AG04449 (cell line): ENCODE measurements around the gene MYCBPAP.

Experiments used
- CTCF ChIA-PET: fragments of 350-600 bp; formaldehyde crosslinking; extraction: SDS; loops from one replicate; lab custom pipeline; 2021; ENCODE audit warnings: antibody characterized with exemption; lab: Yijun Ruan, JAX
- POLR2A ChIA-PET: fragments of 400-600, 350-600 bp; formaldehyde crosslinking; extraction: SDS; loops from one replicate; lab custom pipeline; 2020; ENCODE audit warnings: antibody characterized with exemption, inconsistent platforms; lab: Yijun Ruan, JAX
- DNase-seq: peaks from one replicate; pipeline ENCODE4 v3.0.0-alpha.2; 2010; ENCODE audit warnings: low read depth, low spot score
- H3K4me3 ChIP-seq: 2 replicates; pipeline ENCODE4 v1.5.1; 2011; ENCODE audit warnings: low read depth, mild to moderate bottlenecking, control low read depth, low read length
- CTCF ChIP-seq: IDR thresholded peaks from one replicate; pipeline ENCODE4 v1.5.1; 2011; ENCODE audit warnings: mild to moderate bottlenecking, moderate library complexity, low read length, control low read depth, inconsistent platforms; ENCODE audit not compliant: insufficient read depth; ENCODE audit errors: missing control alignments

The MYCBPAP gene

GRCh38 chr17:50507871-50508572 is at the start of gene MYCBPAP:
Gene MYCBPAP, plus strand, starts transcription at chr17:50508439. Its CDS starts 236 bp downstream, at chr17:50508675.
- H3K4me3 ChIP-seq = peak within 1 kb of the TSS; percentile 50
- POLR2A ChIA-PET = no interaction called here
- DNase-seq = no peak
- TF ChIP-seq CTCF = peak; percentile 16
- CTCF ChIA-PET = interaction anchor here (1.2 to 2.3 kb wide), 2 partner anchors 14 to 18 kb away, joined by 4 to 5 read pairs; no protein-coding TSS in a partner anchor

- no peak overlapping the region for H3K4me3 ChIP-seq
- ChIA-PET POLR2A (no interaction called here), CTCF (interaction anchor here (0.8 to 4.1 kb wide), 7 partner anchors 13 to 90 kb away, joined by 3 to 24 read pairs (median 7); partner anchors contain the start of genes LRRC59 and RSAD1)
- DNase-seq = no peak
- no peak for TF ChIP-seq CTCF
Measured at GRCh38 chr17:50458701-50459676, 49.2 kb upstream of the MYCBPAP start.

- ChIA-PET CTCF (interaction anchor here (0.8 to 2.5 kb wide), 4 partner anchors 13 to 63 kb away, joined by 3 to 9 read pairs (median 8); partner anchors contain the start of gene LRRC59), POLR2A (no interaction called here)
- TF ChIP-seq CTCF = no peak
- H3K4me3 ChIP-seq = no peak overlapping the region
- DNase-seq = no peak
Measured at GRCh38 chr17:50459756-50460155, 48.5 kb upstream of the MYCBPAP start.

- POLR2A ChIA-PET = no interaction called here
- H3K4me3 ChIP-seq = no peak overlapping the region
- no peak for TF ChIP-seq CTCF
- no peak for DNase-seq
- CTCF ChIA-PET = interaction anchor here (0.9 to 2.0 kb wide), 2 partner anchors 14 kb away, joined by 3 to 7 read pairs; no protein-coding TSS in a partner anchor
Measured at GRCh38 chr17:50460831-50461526, 47.3 kb upstream of the MYCBPAP start.

- DNase-seq = no peak
- ChIA-PET POLR2A (no interaction called here), CTCF (interaction anchor here (0.9 kb wide), 1 partner anchor 13 kb away, joined by 3 read pairs; no protein-coding TSS in a partner anchor)
- TF ChIP-seq CTCF = no peak
- no peak overlapping the region for H3K4me3 ChIP-seq
Measured at GRCh38 chr17:50461550-50462132, 46.6 kb upstream of the MYCBPAP start.
